GM12878 (cell line): ENCODE results near the gene FAM117B.

Experiments
- CEBPZ ChIP-seq: fragments of 150-350 bp; IDR thresholded peaks from 2 replicates; pipeline ENCODE4 v1.6.1; 2016; ENCODE audit warnings: low read depth, low read length
- CHD2 ChIP-seq: IDR thresholded peaks from 2 replicates; pipeline ENCODE4 v1.6.1; 2011; ENCODE audit warnings: low read depth, low read length, improper control_type of control experiment, borderline replicate concordance
- CTCF ChIP-seq, 3 experiments: IDR thresholded peaks in 2 of 3; conservative IDR thresholded peaks in 1 of 3; 2 replicates each; pipeline ENCODE4 v1.5.1; 2011; ENCODE audit warnings: low read depth in 3 of 3, low read length in 3 of 3, mild to moderate bottlenecking in 3 of 3, control low read depth in 2 of 3, moderate library complexity in 2 of 3, inconsistent platforms in 1 of 3, mixed read lengths in 1 of 3; ENCODE audit not compliant: control insufficient read depth in 2 of 3, insufficient read depth in 1 of 3; ENCODE audit errors: extremely low read depth in 1 of 3
- EZH2 ChIP-seq: IDR thresholded peaks from 2 replicates; pipeline ENCODE4 v1.6.1; 2012; ENCODE audit warnings: low read depth, mild to moderate bottlenecking, control low read depth, inconsistent platforms, low read length, borderline replicate concordance; ENCODE audit not compliant: control insufficient read depth
- HDAC6 ChIP-seq: fragments of 200-600 bp; sonication (generic); IDR thresholded peaks from one replicate; pipeline ENCODE4 v1.8.0; 2017; ENCODE audit warnings: antibody characterized with exemption; ENCODE audit not compliant: unreplicated experiment
- POLR2AphosphoS5 ChIP-seq: IDR thresholded peaks from 2 replicates; pipeline ENCODE4 v1.6.1; 2011; ENCODE audit warnings: mild to moderate bottlenecking, low read length, inconsistent platforms
- REST ChIP-seq: IDR thresholded peaks from 2 replicates; pipeline ENCODE4 v1.6.1; 2012; ENCODE audit warnings: mild to moderate bottlenecking, low read depth, low read length
- TBL1XR1 ChIP-seq: IDR thresholded peaks from 2 replicates; pipeline ENCODE4 v1.6.1; 2012; ENCODE audit warnings: low read depth, low read length, improper control_type of control experiment
- YY1 ChIP-seq: IDR thresholded peaks from 2 replicates; pipeline ENCODE4 v1.6.1; 2011; ENCODE audit warnings: low read depth, mild to moderate bottlenecking, low read length
- ZBTB40 ChIP-seq: fragments of 450-650 bp; IDR thresholded peaks from 2 replicates; pipeline ENCODE4 v1.6.1; 2016; ENCODE audit warnings: mild to moderate bottlenecking, moderate library complexity, borderline replicate concordance

GRCh38 chr2:202813387-202813786, 178.6 kb downstream of the FAM117B start:
- TF ChIP-seq CTCF (IDR thresholded peaks at IDR 0.05 in 2 of 3, conservative IDR thresholded peaks at IDR 0.05 in 1 of 3; ENCODE audit: control insufficient read depth in 2 of 3, extremely low read depth in 1 of 3, insufficient read depth in 1 of 3, low read depth in 3 of 3, low read length in 3 of 3): no peak
- no peak for TF ChIP-seq TBL1XR1
- TF ChIP-seq CEBPZ: no peak
- TF ChIP-seq REST: no peak
- TF ChIP-seq HDAC6: no peak
- TF ChIP-seq CHD2: no peak
- TF ChIP-seq ZBTB40: no peak
- TF ChIP-seq YY1: no peak
- TF ChIP-seq POLR2AphosphoS5: no peak
- TF ChIP-seq EZH2: no peak
